IMR-90 (cell line): Measurements from ENCODE around the gene LRRC8E. TPM values are rescaled to one million over a fixed set of nuclear protein-coding genes. Genes with fewer than 3 reads are reported as not detected.

Experiments
- ATAC-seq: fragments of 200-7000 bp; cut with Tn5 transposase; 2 replicates; pipeline ENCODE4 v1.9.1; 2020; ENCODE audit warnings: low read depth, mild to moderate bottlenecking, moderate library complexity
- BruUV-seq: library from RNA; stranded (reverse); fragments of 400-500 nt; replicated peaks from 2 replicates; lab custom pipeline; 2021; lab: Mats Ljungman, UMichigan
- CTCF ChIA-PET: fragments of 300-600 bp; formaldehyde crosslinking; extraction: SDS; loops from one replicate; lab custom pipeline; 2021; ENCODE audit warnings: antibody characterized with exemption; lab: Yijun Ruan, JAX
- POLR2A ChIA-PET: fragments of 300-600 bp; sonication (Branson Sonifier 250); formaldehyde crosslinking; loops from one replicate; lab custom pipeline; 2022; ENCODE audit warnings: antibody characterized with exemption; ENCODE audit not compliant: unreplicated experiment; lab: Charles Lee
- DNase-seq: peaks from one replicate; pipeline ENCODE4 v3.0.0; 2013
- H2AFZ ChIP-seq: replicated peaks from 2 replicates; pipeline ENCODE3; 2013; ENCODE audit warnings: low read length, mild to moderate bottlenecking; ENCODE audit not compliant: poor library complexity
- H2AK5ac ChIP-seq: 2 replicates; pipeline ENCODE4 v1.6.1; 2013; ENCODE audit warnings: low read depth, low read length, inconsistent platforms
- H2AK9ac ChIP-seq: replicated peaks from 2 replicates; pipeline ENCODE3; 2013; ENCODE audit warnings: mild to moderate bottlenecking, low read depth, low read length, moderate library complexity; ENCODE audit not compliant: poor library complexity
- H2BK120ac ChIP-seq: 2 replicates; pipeline ENCODE4 v1.6.1; 2013; ENCODE audit warnings: low read depth, low read length, inconsistent platforms
- H2BK15ac ChIP-seq: 3 replicates; pipeline ENCODE4 v1.6.1; 2013; ENCODE audit warnings: low read depth, low read length, inconsistent platforms
- H2BK20ac ChIP-seq: 2 replicates; pipeline ENCODE4 v1.6.1; 2013; ENCODE audit warnings: low read depth, mild to moderate bottlenecking, inconsistent platforms, low read length, moderate library complexity
- H2BK5ac ChIP-seq: 2 replicates; pipeline ENCODE4 v1.6.1; 2013; ENCODE audit warnings: mild to moderate bottlenecking, low read depth, low read length, inconsistent platforms; ENCODE audit not compliant: poor library complexity, severe bottlenecking
- H3K14ac ChIP-seq: replicated peaks from 2 replicates; pipeline ENCODE4 v1.6.1; 2013; ENCODE audit warnings: low read depth, low read length, inconsistent platforms
- H3K18ac ChIP-seq: 2 replicates; pipeline ENCODE4 v1.6.1; 2013; ENCODE audit warnings: low read depth, low read length, control low read depth
- H3K23ac ChIP-seq: 2 replicates; pipeline ENCODE4 v1.6.1; 2013; ENCODE audit warnings: low read depth, low read length, inconsistent platforms
- H3K27ac ChIP-seq: 2 replicates; pipeline ENCODE4 v1.5.1; 2013; ENCODE audit warnings: mild to moderate bottlenecking, control low read depth, low read length; ENCODE audit not compliant: insufficient read depth
- H3K27me3 ChIP-seq: 2 replicates; pipeline ENCODE4 v1.6.1; 2013; ENCODE audit warnings: low read length; ENCODE audit not compliant: control insufficient read depth, insufficient read depth
- H3K36me3 ChIP-seq: 2 replicates; pipeline ENCODE4 v1.6.1; 2013; ENCODE audit warnings: low read length, mixed read lengths; ENCODE audit not compliant: control insufficient read depth, insufficient read depth
- H3K4ac ChIP-seq: 2 replicates; pipeline ENCODE4 v1.6.1; 2013; ENCODE audit warnings: low read depth, low read length, inconsistent platforms
- H3K4me1 ChIP-seq: 2 replicates; pipeline ENCODE4 v1.6.1; 2013; ENCODE audit warnings: low read length, mixed read lengths; ENCODE audit not compliant: control insufficient read depth, insufficient read depth
- H3K4me2 ChIP-seq: 2 replicates; pipeline ENCODE4 v1.6.1; 2013; ENCODE audit warnings: low read depth, mild to moderate bottlenecking, control low read depth, low read length, moderate library complexity
- H3K4me3 ChIP-seq: 2 replicates; pipeline ENCODE4 v1.5.1; 2013; ENCODE audit warnings: low read depth, mild to moderate bottlenecking, control low read depth, low read length, moderate library complexity; ENCODE audit not compliant: insufficient read depth
- H3K56ac ChIP-seq: 2 replicates; pipeline ENCODE4 v1.6.1; 2013; ENCODE audit warnings: low read length, inconsistent platforms; ENCODE audit not compliant: insufficient read depth; ENCODE audit errors: extremely low read depth
- H3K79me1 ChIP-seq, 2 experiments: 2 replicates each; pipeline ENCODE4 v1.6.1; 2013; ENCODE audit warnings: low read length in 2 of 2, inconsistent platforms in 1 of 2, low read depth in 1 of 2
- H3K9ac ChIP-seq: 2 replicates; pipeline ENCODE4 v1.6.1; 2013; ENCODE audit warnings: low read depth, low read length, control low read depth
- H3K9me1 ChIP-seq: 2 replicates; pipeline ENCODE4 v1.6.1; 2013; ENCODE audit warnings: low read length, inconsistent platforms; ENCODE audit not compliant: insufficient read depth
- H3K9me3 ChIP-seq: 2 replicates; pipeline ENCODE4 v1.6.1; 2013; ENCODE audit warnings: low read length; ENCODE audit not compliant: control insufficient read depth, insufficient read depth
- H4K20me1 ChIP-seq: 2 replicates; pipeline ENCODE4 v1.6.1; 2013; ENCODE audit warnings: low read length, inconsistent platforms; ENCODE audit not compliant: insufficient read depth
- H4K5ac ChIP-seq: 2 replicates; pipeline ENCODE4 v1.6.1; 2013; ENCODE audit warnings: mild to moderate bottlenecking, low read depth, low read length, control low read depth
- H4K8ac ChIP-seq, 2 experiments: 2 replicates each; pipeline ENCODE4 v1.6.1; 2013; ENCODE audit warnings: low read depth in 2 of 2, low read length in 2 of 2, control low read depth in 1 of 2, inconsistent platforms in 1 of 2
- H4K91ac ChIP-seq: 2 replicates; pipeline ENCODE4 v1.6.1; 2013; ENCODE audit warnings: low read depth, low read length, inconsistent platforms; ENCODE audit not compliant: insufficient read depth
- CTCF ChIP-seq: conservative IDR thresholded peaks from 2 replicates; pipeline ENCODE4 v1.5.1; 2012; ENCODE audit warnings: mild to moderate bottlenecking, low read depth, low read length, improper control_type of control experiment
- ELK1 ChIP-seq: fragments of 150-350 bp; IDR thresholded peaks from 2 replicates; pipeline ENCODE4 v1.6.1; 2016; ENCODE audit warnings: low read depth, mild to moderate bottlenecking, low read length, moderate library complexity, borderline replicate concordance
- MAFK ChIP-seq: IDR thresholded peaks from 2 replicates; pipeline ENCODE4 v1.6.1; 2012; ENCODE audit warnings: low read depth, low read length, improper control_type of control experiment
- MAZ ChIP-seq: IDR thresholded peaks from 2 replicates; pipeline ENCODE4 v1.6.1; 2012; ENCODE audit warnings: low read depth, mild to moderate bottlenecking, low read length, improper control_type of control experiment, moderate library complexity, borderline replicate concordance
- NFE2L2 ChIP-seq: fragments of 150-350 bp; IDR thresholded peaks from 2 replicates; pipeline ENCODE4 v1.6.1; 2016; ENCODE audit warnings: low read depth, mild to moderate bottlenecking, low read length
- POLR2A ChIP-seq: IDR thresholded peaks from 2 replicates; pipeline ENCODE4 v1.6.1; 2012; ENCODE audit warnings: mild to moderate bottlenecking, low read depth, low read length
- RAD21 ChIP-seq: IDR thresholded peaks from 2 replicates; pipeline ENCODE4 v1.6.1; 2012; ENCODE audit warnings: low read length, improper control_type of control experiment
- RCOR1 ChIP-seq: IDR thresholded peaks from 2 replicates; pipeline ENCODE4 v1.6.1; 2012; ENCODE audit warnings: mild to moderate bottlenecking, low read length, improper control_type of control experiment; ENCODE audit not compliant: insufficient replicate concordance
- USF2 ChIP-seq: fragments of 150-350 bp; IDR thresholded peaks from 2 replicates; pipeline ENCODE4 v1.6.1; 2017; ENCODE audit warnings: mild to moderate bottlenecking, antibody characterized with exemption, low read length, low read depth
- WGBS, 2 experiments: methylation state at CpG; one replicate each; pipeline versions ENCODE4 v1.1.5 to v1.1.7; 2013; ENCODE audit warnings: missing lambda C conversion rate in 2 of 2; ENCODE audit not compliant: insufficient read length in 1 of 2; ENCODE audit errors: extremely low coverage in 2 of 2; 5-methylcytosine and 5-hydroxymethylcytosine counted together
- dilution Hi-C: fragments of 300-500 bp; cut with HindIII; formaldehyde crosslinking; loops from one replicate; pipeline ENCODE4 v1.14.3; 2018; ENCODE audit warnings: low sequenced_read_pairs; ENCODE audit not compliant: unreplicated experiment
- in situ Hi-C: fragments of 300-500 bp; cut with MboI; formaldehyde crosslinking; loops from 3 replicates; pipeline ENCODE4 v1.14.3; 2019; ENCODE audit warnings: low sequenced_read_pairs, inconsistent platforms, mixed read lengths
- intact Hi-C: fragments of 100-400 bp; cut with micrococcal nuclease; formaldehyde crosslinking; loops from 2 replicates; pipeline ENCODE4 v1.10.0; 2022
- polyA plus RNA-seq, 3 experiments: library from polyadenylated mRNA; depleted of rRNA; stranded (reverse); fragments of >200 nt; gene quantifications; 2 replicates each; pipeline ENCODE4 v1.2.3, GENCODE V29; 2012; ENCODE audit warnings: low replicate concordance in 1 of 3
- total RNA-seq: library from RNA; depleted of rRNA; stranded (reverse); fragments of >200 nt; gene quantifications from 2 replicates; pipeline ENCODE4 v1.2.3, GENCODE V29; 2012

LRRC8E gene
- total and polyA plus RNA-seq, 2 of the 4 experiments (the other 2 are of a cell fraction), result 6.4 to 7.2 TPM

GRCh38 chr19:7860714-7861618 is 27.3 kb upstream of the LRRC8E start:
- no TSS peak for BruUV-seq
- Histone ChIP-seq H2AFZ (no peak overlapping the region), H3K36me3 (peaks cover 2% of the 10 kb centered on the region; the same call in 1 of the 2 replicates), H3K9me3 (no peaks in the 10 kb centered on the region), H4K91ac (no peak overlapping the region), H2BK15ac (no peak overlapping the region), H3K4ac (no peak overlapping the region), H4K8ac (no peak overlapping the region), H3K27ac (no peak overlapping the region), H3K79me1 (no peaks in the 10 kb centered on the region), H3K23ac (no peak overlapping the region), H2BK120ac (no peak overlapping the region), H3K9ac (no peak overlapping the region), H2AK9ac (peak overlapping the region; percentile 61), H3K27me3 (no peaks in the 10 kb centered on the region; the same call in 1 of the 2 replicates), H2BK20ac (no peak overlapping the region), H2BK5ac (no peak overlapping the region), H3K4me2 (no peak overlapping the region), H3K4me1 (peaks cover 3% of the 10 kb centered on the region; the same call in 1 of the 2 replicates), H3K18ac (no peak overlapping the region), H3K4me3 (no peak overlapping the region), H4K20me1 (0 out of 2 replicates have a peak, but pooled peaks cover 7% of the 10 kb centered on the region), H3K9me1 (no peaks in the 10 kb centered on the region), H2AK5ac (no peak overlapping the region), H4K5ac (no peak overlapping the region), H3K14ac (no peak overlapping the region), H3K56ac (no peak overlapping the region)
- WGBS, 2 experiments, result 13% methylated on average over 2 of the region's 14 CpGs; no CpG with 5 or more reads in 1 of the 2 experiments
- no peak for TF ChIP-seq USF2
- no peak for TF ChIP-seq MAZ
- no peak for TF ChIP-seq MAFK
- no peak for TF ChIP-seq NFE2L2
- no peak for TF ChIP-seq RAD21
- TF ChIP-seq CTCF, result no peak
- TF ChIP-seq POLR2A, result no peak
- TF ChIP-seq RCOR1, result no peak
- no peak for TF ChIP-seq ELK1
- dilution Hi-C loops (no loop called here), in situ Hi-C loops (no loop called here), intact Hi-C loops (no loop called here)
- ChIA-PET POLR2A (interaction anchor here (0.5 kb wide), 1 partner anchor 792 kb away, joined by 3 read pairs; the partner anchor contains the start of gene ZNF557), CTCF (no interaction called here)
- DNase-seq, result no peak
- ATAC-seq, result no peak
